HEK293 (cell line): ENCODE results near the gene PKMYT1.
A peak's percentile ranks its signal among the peaks of the same experiment; 100 is the strongest.

Experiments
- GLIS2 ChIP-seq: fragments of 450-650 bp; formaldehyde crosslinking; IDR thresholded peaks from 2 replicates; pipeline ENCODE4 v1.5.1; 2016; ENCODE audit warnings: missing biosample characterization, missing genetic modification characterization
- KLF1 ChIP-seq: fragments of 450-650 bp; formaldehyde crosslinking; IDR thresholded peaks from 2 replicates; pipeline ENCODE4 v1.5.1; 2016; ENCODE audit warnings: missing biosample characterization, missing genetic modification characterization
- KLF8 ChIP-seq: fragments of 450-650 bp; formaldehyde crosslinking; IDR thresholded peaks from 2 replicates; pipeline ENCODE4 v1.5.1; 2016; ENCODE audit warnings: missing biosample characterization, missing genetic modification characterization
- RBAK ChIP-seq: fragments of 450-650 bp; formaldehyde crosslinking; IDR thresholded peaks from 2 replicates; pipeline ENCODE4 v1.5.1; 2016; ENCODE audit warnings: missing biosample characterization, missing genetic modification characterization
- SP2 ChIP-seq: fragments of 450-650 bp; formaldehyde crosslinking; IDR thresholded peaks from 2 replicates; pipeline ENCODE4 v1.5.1; 2016; ENCODE audit warnings: missing biosample characterization, missing genetic modification characterization
- SP7 ChIP-seq: fragments of 450-650 bp; formaldehyde crosslinking; IDR thresholded peaks from 2 replicates; pipeline ENCODE4 v1.5.1; 2016; ENCODE audit warnings: missing biosample characterization, missing genetic modification characterization
- ZBTB20 ChIP-seq: fragments of 450-650 bp; formaldehyde crosslinking; IDR thresholded peaks from 2 replicates; pipeline ENCODE4 v1.5.1; 2016; ENCODE audit warnings: missing biosample characterization, missing genetic modification characterization
- ZBTB8A ChIP-seq: fragments of 450-650 bp; formaldehyde crosslinking; IDR thresholded peaks from 2 replicates; pipeline ENCODE4 v1.5.1; 2016; ENCODE audit warnings: missing biosample characterization, missing genetic modification characterization
- ZNF112 ChIP-seq: fragments of 450-650 bp; formaldehyde crosslinking; IDR thresholded peaks from 2 replicates; pipeline ENCODE4 v1.5.0; 2017; ENCODE audit warnings: missing biosample characterization, missing genetic modification characterization
- ZNF292 ChIP-seq: fragments of 450-650 bp; formaldehyde crosslinking; IDR thresholded peaks from 2 replicates; pipeline ENCODE4 v1.5.1; 2016; ENCODE audit warnings: low read depth, missing biosample characterization, missing genetic modification characterization, borderline replicate concordance
- ZNF335 ChIP-seq: fragments of 450-650 bp; formaldehyde crosslinking; conservative IDR thresholded peaks from 2 replicates; pipeline ENCODE4 v1.5.1; 2016; ENCODE audit warnings: missing biosample characterization, missing genetic modification characterization
- ZNF561 ChIP-seq: fragments of 450-650 bp; IDR thresholded peaks from 2 replicates; pipeline ENCODE4 v1.5.1; 2018; ENCODE audit warnings: missing biosample characterization, missing genetic modification characterization, borderline replicate concordance
- ZNF596 ChIP-seq: fragments of 450-650 bp; IDR thresholded peaks from 2 replicates; pipeline ENCODE4 v1.5.0; 2018; ENCODE audit warnings: missing biosample characterization, mild to moderate bottlenecking, missing genetic modification characterization, moderate library complexity
- ZNF660 ChIP-seq: fragments of 450-650 bp; IDR thresholded peaks from 2 replicates; pipeline ENCODE4 v1.5.1; 2018; ENCODE audit warnings: missing biosample characterization, mild to moderate bottlenecking, missing genetic modification characterization
- ZNF664 ChIP-seq: fragments of 450-650 bp; formaldehyde crosslinking; IDR thresholded peaks from 2 replicates; pipeline ENCODE4 v1.5.1; 2016; ENCODE audit warnings: missing biosample characterization, missing genetic modification characterization
- ZXDB ChIP-seq: fragments of 450-650 bp; formaldehyde crosslinking; IDR thresholded peaks from 2 replicates; pipeline ENCODE4 v1.5.1; 2016; ENCODE audit warnings: missing biosample characterization, missing genetic modification characterization
- TF ChIP-seq, protein P1 (sequence below): fragments of 450-650 bp; formaldehyde crosslinking; IDR thresholded peaks from 2 replicates; pipeline ENCODE4 v1.5.1; 2016; ENCODE audit warnings: missing biosample characterization, missing genetic modification characterization
- TF ChIP-seq, protein P2 (sequence below): fragments of 450-650 bp; formaldehyde crosslinking; conservative IDR thresholded peaks from 2 replicates; pipeline ENCODE4 v1.5.1; 2016; ENCODE audit warnings: low read depth, missing biosample characterization, missing genetic modification characterization
- TF ChIP-seq, protein P3 (sequence below): fragments of 450-650 bp; formaldehyde crosslinking; IDR thresholded peaks from 2 replicates; pipeline ENCODE4 v1.5.1; 2016; ENCODE audit warnings: missing biosample characterization, missing genetic modification characterization
- TF ChIP-seq, protein P4 (sequence below): fragments of 450-650 bp; formaldehyde crosslinking; IDR thresholded peaks from 2 replicates; pipeline ENCODE4 v1.5.1; 2016; ENCODE audit warnings: missing biosample characterization, missing genetic modification characterization
- TF ChIP-seq, protein P5 (sequence below): fragments of 450-650 bp; formaldehyde crosslinking; IDR thresholded peaks from 2 replicates; pipeline ENCODE4 v1.5.1; 2016; ENCODE audit warnings: missing biosample characterization, missing genetic modification characterization
- TF ChIP-seq, protein P6 (sequence below): fragments of 450-650 bp; formaldehyde crosslinking; IDR thresholded peaks from 2 replicates; pipeline ENCODE4 v1.5.1; 2016; ENCODE audit warnings: missing biosample characterization, missing genetic modification characterization
- TF ChIP-seq, protein P7 (sequence below): sonication (generic); formaldehyde crosslinking; IDR thresholded peaks from 2 replicates; pipeline ENCODE4 v1.8.1; 2022; ENCODE audit warnings: mild to moderate bottlenecking, moderate library complexity, missing genetic modification reagents

PKMYT1 gene

DNA sequence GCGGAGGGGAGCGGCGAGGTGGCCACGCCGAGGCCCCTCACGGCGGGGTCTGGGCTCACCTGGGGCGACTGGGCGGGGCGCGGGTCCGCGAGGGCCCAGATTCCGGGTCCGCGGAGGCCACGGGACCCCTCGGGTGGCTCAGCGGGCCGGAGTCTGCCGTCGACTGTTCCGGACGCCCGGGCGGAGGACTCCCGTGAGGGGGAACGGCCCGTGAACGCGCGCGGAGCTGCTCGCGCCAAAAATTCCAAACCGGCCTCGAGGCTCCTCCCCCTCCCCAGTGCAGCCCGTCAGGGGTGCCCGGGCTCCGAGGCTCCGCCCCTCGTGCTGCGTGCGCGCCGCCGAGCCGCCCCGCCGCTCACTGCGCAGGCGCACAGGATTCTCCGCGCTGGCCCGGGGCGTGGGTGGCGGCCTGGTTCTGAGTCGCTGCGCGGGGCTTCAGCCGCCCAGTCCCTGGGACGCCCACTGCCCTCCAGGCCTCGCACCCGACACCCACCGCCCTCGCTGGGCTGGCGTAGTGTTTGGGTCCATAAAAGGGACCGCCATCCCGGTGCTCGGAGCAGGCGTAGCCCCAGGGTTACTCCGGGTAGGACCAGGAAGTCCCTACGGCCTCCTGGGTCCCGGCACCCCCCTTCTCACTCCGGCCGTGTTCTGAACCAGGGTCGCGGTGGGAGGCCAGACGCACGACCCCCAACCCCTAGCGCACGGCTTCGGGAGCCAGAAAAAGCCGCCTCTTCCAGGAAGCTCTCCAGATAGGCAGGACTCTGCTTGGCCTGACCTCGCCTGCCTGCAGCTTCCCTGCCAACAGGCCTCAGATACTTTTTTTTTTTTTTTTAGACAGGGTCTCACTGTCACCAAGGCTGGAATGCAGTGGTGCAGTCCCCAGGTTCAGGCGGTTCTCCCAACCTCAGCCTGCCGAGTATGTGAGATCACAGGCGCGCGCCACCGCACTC lies at the start of gene PKMYT1 (continued):
- TF ChIP-seq, protein P1, sequence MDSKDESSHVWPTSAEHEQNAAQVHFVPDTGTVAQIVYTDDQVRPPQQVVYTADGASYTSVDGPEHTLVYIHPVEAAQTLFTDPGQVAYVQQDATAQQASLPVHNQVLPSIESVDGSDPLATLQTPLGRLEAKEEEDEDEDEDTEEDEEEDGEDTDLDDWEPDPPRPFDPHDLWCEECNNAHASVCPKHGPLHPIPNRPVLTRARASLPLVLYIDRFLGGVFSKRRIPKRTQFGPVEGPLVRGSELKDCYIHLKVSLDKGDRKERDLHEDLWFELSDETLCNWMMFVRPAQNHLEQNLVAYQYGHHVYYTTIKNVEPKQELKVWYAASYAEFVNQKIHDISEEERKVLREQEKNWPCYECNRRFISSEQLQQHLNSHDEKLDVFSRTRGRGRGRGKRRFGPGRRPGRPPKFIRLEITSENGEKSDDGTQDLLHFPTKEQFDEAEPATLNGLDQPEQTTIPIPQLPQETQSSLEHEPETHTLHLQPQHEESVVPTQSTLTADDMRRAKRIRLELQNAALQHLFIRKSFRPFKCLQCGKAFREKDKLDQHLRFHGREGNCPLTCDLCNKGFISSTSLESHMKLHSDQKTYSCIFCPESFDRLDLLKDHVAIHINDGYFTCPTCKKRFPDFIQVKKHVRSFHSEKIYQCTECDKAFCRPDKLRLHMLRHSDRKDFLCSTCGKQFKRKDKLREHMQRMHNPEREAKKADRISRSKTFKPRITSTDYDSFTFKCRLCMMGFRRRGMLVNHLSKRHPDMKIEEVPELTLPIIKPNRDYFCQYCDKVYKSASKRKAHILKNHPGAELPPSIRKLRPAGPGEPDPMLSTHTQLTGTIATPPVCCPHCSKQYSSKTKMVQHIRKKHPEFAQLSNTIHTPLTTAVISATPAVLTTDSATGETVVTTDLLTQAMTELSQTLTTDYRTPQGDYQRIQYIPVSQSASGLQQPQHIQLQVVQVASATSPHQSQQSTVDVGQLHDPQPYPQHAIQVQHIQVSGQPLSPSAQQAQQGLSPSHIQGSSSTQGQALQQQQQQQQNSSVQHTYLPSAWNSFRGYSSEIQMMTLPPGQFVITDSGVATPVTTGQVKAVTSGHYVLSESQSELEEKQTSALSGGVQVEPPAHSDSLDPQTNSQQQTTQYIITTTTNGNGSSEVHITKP, result peak; percentile 7; the same call in 1 of the 2 replicates
- TF ChIP-seq ZNF335 (tag by site-specific recombination) (peak; percentile 94), ZNF660 (tag by site-specific recombination) (0 out of 2 replicates have a peak, but pooled peaks have one; percentile 45), ZNF561 (tag by site-specific recombination) (peak; percentile 47; the same call in 1 of the 2 replicates), SP2 (peak; percentile 53), ZXDB (peak; percentile 30), ZNF292 (tag by site-specific recombination) (no peak), SP7 (tag by site-specific recombination) (peak; percentile 42; the same call in 1 of the 2 replicates), KLF1 (peak; percentile 85), GLIS2 (peak; percentile 60), ZBTB8A (peak; percentile 93), RBAK (tag by site-specific recombination) (no peak), KLF8 (tag by site-specific recombination) (peak; percentile 48; the same call in 1 of the 2 replicates), ZNF596 (tag by site-specific recombination) (no peak), ZNF112 (tag by site-specific recombination) (no peak), ZBTB20 (tag by site-specific recombination) (peak; percentile 18; the same call in 1 of the 2 replicates), ZNF664 (no peak)
- TF ChIP-seq, protein P2, sequence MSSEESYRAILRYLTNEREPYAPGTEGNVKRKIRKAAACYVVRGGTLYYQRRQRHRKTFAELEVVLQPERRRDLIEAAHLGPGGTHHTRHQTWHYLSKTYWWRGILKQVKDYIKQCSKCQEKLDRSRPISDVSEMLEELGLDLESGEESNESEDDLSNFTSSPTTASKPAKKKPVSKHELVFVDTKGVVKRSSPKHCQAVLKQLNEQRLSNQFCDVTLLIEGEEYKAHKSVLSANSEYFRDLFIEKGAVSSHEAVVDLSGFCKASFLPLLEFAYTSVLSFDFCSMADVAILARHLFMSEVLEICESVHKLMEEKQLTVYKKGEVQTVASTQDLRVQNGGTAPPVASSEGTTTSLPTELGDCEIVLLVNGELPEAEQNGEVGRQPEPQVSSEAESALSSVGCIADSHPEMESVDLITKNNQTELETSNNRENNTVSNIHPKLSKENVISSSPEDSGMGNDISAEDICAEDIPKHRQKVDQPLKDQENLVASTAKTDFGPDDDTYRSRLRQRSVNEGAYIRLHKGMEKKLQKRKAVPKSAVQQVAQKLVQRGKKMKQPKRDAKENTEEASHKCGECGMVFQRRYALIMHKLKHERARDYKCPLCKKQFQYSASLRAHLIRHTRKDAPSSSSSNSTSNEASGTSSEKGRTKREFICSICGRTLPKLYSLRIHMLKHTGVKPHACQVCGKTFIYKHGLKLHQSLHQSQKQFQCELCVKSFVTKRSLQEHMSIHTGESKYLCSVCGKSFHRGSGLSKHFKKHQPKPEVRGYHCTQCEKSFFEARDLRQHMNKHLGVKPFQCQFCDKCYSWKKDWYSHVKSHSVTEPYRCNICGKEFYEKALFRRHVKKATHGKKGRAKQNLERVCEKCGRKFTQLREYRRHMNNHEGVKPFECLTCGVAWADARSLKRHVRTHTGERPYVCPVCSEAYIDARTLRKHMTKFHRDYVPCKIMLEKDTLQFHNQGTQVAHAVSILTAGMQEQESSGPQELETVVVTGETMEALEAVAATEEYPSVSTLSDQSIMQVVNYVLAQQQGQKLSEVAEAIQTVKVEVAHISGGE (tag by site-specific recombination), result peak; percentile 46; the same call in 1 of the 2 replicates
- TF ChIP-seq, protein P3, sequence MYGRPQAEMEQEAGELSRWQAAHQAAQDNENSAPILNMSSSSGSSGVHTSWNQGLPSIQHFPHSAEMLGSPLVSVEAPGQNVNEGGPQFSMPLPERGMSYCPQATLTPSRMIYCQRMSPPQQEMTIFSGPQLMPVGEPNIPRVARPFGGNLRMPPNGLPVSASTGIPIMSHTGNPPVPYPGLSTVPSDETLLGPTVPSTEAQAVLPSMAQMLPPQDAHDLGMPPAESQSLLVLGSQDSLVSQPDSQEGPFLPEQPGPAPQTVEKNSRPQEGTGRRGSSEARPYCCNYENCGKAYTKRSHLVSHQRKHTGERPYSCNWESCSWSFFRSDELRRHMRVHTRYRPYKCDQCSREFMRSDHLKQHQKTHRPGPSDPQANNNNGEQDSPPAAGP (tag by site-specific recombination), result 0 out of 2 replicates have a peak, but pooled peaks have one; percentile 14
- TF ChIP-seq, protein P4, sequence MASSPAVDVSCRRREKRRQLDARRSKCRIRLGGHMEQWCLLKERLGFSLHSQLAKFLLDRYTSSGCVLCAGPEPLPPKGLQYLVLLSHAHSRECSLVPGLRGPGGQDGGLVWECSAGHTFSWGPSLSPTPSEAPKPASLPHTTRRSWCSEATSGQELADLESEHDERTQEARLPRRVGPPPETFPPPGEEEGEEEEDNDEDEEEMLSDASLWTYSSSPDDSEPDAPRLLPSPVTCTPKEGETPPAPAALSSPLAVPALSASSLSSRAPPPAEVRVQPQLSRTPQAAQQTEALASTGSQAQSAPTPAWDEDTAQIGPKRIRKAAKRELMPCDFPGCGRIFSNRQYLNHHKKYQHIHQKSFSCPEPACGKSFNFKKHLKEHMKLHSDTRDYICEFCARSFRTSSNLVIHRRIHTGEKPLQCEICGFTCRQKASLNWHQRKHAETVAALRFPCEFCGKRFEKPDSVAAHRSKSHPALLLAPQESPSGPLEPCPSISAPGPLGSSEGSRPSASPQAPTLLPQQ (tag by site-specific recombination), result 0 out of 2 replicates have a peak, but pooled peaks have one; percentile 37
- TF ChIP-seq, protein P5, sequence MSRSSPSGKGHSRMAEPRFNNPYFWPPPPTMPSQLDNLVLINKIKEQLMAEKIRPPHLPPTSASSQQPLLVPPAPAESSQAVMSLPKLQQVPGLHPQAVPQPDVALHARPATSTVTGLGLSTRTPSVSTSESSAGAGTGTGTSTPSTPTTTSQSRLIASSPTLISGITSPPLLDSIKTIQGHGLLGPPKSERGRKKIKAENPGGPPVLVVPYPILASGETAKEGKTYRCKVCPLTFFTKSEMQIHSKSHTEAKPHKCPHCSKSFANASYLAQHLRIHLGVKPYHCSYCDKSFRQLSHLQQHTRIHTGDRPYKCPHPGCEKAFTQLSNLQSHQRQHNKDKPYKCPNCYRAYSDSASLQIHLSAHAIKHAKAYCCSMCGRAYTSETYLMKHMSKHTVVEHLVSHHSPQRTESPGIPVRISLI (tag by site-specific recombination), result peak; percentile 62
- TF ChIP-seq, protein P6, sequence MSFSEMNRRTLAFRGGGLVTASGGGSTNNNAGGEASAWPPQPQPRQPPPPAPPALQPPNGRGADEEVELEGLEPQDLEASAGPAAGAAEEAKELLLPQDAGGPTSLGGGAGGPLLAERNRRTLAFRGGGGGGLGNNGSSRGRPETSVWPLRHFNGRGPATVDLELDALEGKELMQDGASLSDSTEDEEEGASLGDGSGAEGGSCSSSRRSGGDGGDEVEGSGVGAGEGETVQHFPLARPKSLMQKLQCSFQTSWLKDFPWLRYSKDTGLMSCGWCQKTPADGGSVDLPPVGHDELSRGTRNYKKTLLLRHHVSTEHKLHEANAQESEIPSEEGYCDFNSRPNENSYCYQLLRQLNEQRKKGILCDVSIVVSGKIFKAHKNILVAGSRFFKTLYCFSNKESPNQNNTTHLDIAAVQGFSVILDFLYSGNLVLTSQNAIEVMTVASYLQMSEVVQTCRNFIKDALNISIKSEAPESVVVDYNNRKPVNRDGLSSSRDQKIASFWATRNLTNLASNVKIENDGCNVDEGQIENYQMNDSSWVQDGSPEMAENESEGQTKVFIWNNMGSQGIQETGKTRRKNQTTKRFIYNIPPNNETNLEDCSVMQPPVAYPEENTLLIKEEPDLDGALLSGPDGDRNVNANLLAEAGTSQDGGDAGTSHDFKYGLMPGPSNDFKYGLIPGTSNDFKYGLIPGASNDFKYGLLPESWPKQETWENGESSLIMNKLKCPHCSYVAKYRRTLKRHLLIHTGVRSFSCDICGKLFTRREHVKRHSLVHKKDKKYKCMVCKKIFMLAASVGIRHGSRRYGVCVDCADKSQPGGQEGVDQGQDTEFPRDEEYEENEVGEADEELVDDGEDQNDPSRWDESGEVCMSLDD, result no peak
- TF ChIP-seq, protein P7, sequence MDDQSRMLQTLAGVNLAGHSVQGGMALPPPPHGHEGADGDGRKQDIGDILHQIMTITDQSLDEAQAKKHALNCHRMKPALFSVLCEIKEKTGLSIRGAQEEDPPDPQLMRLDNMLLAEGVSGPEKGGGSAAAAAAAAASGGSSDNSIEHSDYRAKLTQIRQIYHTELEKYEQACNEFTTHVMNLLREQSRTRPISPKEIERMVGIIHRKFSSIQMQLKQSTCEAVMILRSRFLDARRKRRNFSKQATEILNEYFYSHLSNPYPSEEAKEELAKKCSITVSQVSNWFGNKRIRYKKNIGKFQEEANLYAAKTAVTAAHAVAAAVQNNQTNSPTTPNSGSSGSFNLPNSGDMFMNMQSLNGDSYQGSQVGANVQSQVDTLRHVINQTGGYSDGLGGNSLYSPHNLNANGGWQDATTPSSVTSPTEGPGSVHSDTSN (CRISPR knock-in tag), result peak; percentile 50; the same call in 1 of the 2 replicates
